ENCODE results near the gene NOXA1. TPM values are rescaled to one million over a fixed set of nuclear protein-coding genes. Genes with fewer than 3 reads are reported as not detected.

The NOXA1 gene
- total and polyA plus RNA-seq, 7 experiments from 2014 or later: 0.73 to 11.1 (median 5.1) TPM

DNA sequence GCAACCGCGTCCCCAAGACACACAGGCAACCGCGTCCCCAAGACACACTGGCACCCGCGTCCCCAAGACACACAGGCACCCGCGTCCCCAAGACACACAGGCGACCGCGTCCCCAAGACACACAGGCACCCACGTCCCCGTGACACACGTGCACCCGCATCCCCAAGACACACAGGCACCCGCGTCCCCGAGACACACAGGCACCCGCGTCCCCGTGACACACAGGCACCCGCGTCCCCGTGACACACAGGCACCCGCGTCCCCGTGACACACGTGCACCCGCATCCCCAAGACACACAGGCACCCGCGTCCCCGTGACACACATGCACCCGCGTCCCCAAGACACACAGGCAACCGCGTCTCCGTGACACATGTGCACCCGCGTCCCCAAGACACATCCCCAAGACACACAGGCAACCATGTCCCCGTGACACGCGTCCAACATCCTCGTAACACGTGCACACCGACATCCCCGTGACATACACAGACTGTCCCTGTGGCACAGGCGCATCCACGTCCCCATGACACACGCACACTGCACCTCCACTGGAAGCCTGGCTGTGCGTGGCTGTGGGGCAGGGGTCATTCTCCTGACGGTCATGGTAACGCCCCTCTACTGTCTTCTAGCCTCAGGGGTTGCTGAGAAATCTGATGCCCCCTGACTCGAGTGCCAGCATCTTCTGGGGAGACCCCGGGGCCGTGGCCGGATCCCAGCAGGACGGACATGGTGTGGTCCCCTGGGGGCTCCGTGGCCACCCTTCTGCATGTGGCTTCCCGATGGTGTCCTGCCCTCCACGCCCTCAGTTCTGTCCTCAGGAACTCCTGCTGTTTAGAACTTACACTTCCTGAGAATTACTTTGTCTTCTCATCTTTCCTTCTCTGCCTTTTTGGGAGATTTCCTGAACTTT is 24.4 kb upstream of the NOXA1 start:
- CTCF ChIA-PET: no interaction called here
- Mint-ChIP-seq H3K36me3 (peaks cover 0 to 36% (median 12%) of the 10 kb centered on the region in 5 donors), H3K27ac (peak overlapping the region in 2 of 9 donors; percentile 13 to 39), H3K9me3 (peaks cover 0 to 6% (median 0%) of the 10 kb centered on the region in 11 donors), H3K4me3 (no peak overlapping the region), H3K4me1 (peaks cover 3 to 11% (median 5%) of the 10 kb centered on the region in 7 donors), H3K27me3 (no peaks in the 10 kb centered on the region)
- Histone ChIP-seq H3K9me3 (ENCODE audit: control insufficient read depth in 2 of 3, low read length in 3 of 3) (no peaks in the 10 kb centered on the region), H3K4me3 (ENCODE audit: low read length) (no peak overlapping the region), H3K27me3 (ENCODE audit: control insufficient read depth in 2 of 2, insufficient read depth in 2 of 2, low read length in 2 of 2) (no peaks in the 10 kb centered on the region), H3K4me1 (ENCODE audit: control insufficient read depth in 2 of 2, insufficient read depth in 2 of 2, low read length in 2 of 2) (no peaks in the 10 kb centered on the region), H3K27ac (ENCODE audit: low read depth, low read length) (no peak overlapping the region), H3K36me3 (ENCODE audit: control insufficient read depth in 2 of 3, insufficient read depth in 3 of 3, low read length in 3 of 3) (no peaks in the 10 kb centered on the region)
- no peak for ATAC-seq
- DNase-seq: no peak
- intact Hi-C loops (cut with micrococcal nuclease): no loop called here
- POLR2A ChIA-PET: no interaction called here

- intact Hi-C loops (cut with micrococcal nuclease): no loop called here
- no peaks in the 10 kb centered on the region for H3K27me3 ChIP-seq (ENCODE audit: control insufficient read depth in 2 of 2, insufficient read depth in 2 of 2, low read length in 2 of 2)
- Mint-ChIP-seq H3K27me3 (peaks cover 0 to 4% (median 0%) of the 10 kb centered on the region in 5 donors), H3K4me3 (no peak overlapping the region), H3K36me3 (peaks cover 0 to 29% (median 7%) of the 10 kb centered on the region in 5 donors), H3K4me1 (peaks cover 0 to 19% (median 7%) of the 10 kb centered on the region in 7 donors), H3K27ac (peak overlapping the region in 1 of 9 donors; percentile 17), H3K9me3 (peaks cover 0 to 2% (median 0%) of the 10 kb centered on the region in 11 donors)
- ATAC-seq: no peak
- no peak overlapping the region for H3K4me3 ChIP-seq (ENCODE audit: low read length)
- no peaks in the 10 kb centered on the region for H3K36me3 ChIP-seq (ENCODE audit: control insufficient read depth in 2 of 3, insufficient read depth in 3 of 3, low read length in 3 of 3)
- no peaks in the 10 kb centered on the region for H3K9me3 ChIP-seq (ENCODE audit: control insufficient read depth in 2 of 3, low read length in 3 of 3)
- DNase-seq: no peak
- ChIA-PET POLR2A (no interaction called here), CTCF (no interaction called here)
- peaks cover 0 to 3% of the 10 kb centered on the region in 2 donors for H3K4me1 ChIP-seq (ENCODE audit: control insufficient read depth in 2 of 2, insufficient read depth in 2 of 2, low read length in 2 of 2)
- H3K27ac ChIP-seq (ENCODE audit: low read depth, low read length): no peak overlapping the region
Measured at GRCh38 chr9:137402746-137403145, 20.4 kb upstream of the NOXA1 start.

- H3K4me3 ChIP-seq (ENCODE audit: low read length): no peak overlapping the region
- no peaks in the 10 kb centered on the region for H3K36me3 ChIP-seq (ENCODE audit: control insufficient read depth in 2 of 3, insufficient read depth in 3 of 3, low read length in 3 of 3)
- no peak overlapping the region for H3K27ac Mint-ChIP-seq
- peaks cover 0 to 2% (median 0%) of the 10 kb centered on the region in 11 donors for H3K9me3 Mint-ChIP-seq
- H3K27me3 ChIP-seq (ENCODE audit: control insufficient read depth in 2 of 2, insufficient read depth in 2 of 2, low read length in 2 of 2): no peaks in the 10 kb centered on the region
- H3K27me3 Mint-ChIP-seq: peaks cover 0 to 4% (median 0%) of the 10 kb centered on the region in 5 donors
- ChIA-PET POLR2A (no interaction called here), CTCF (no interaction called here)
- H3K4me3 Mint-ChIP-seq: no peak overlapping the region
- H3K4me1 Mint-ChIP-seq: peaks cover 0 to 19% (median 5%) of the 10 kb centered on the region in 7 donors
- peaks cover 0 to 3% of the 10 kb centered on the region in 2 donors for H3K4me1 ChIP-seq (ENCODE audit: control insufficient read depth in 2 of 2, insufficient read depth in 2 of 2, low read length in 2 of 2)
- peaks cover 0 to 24% (median 7%) of the 10 kb centered on the region in 5 donors for H3K36me3 Mint-ChIP-seq
- intact Hi-C loops (cut with micrococcal nuclease): no loop called here
- DNase-seq (no peak), ATAC-seq (no peak)
- H3K27ac ChIP-seq (ENCODE audit: low read depth, low read length): no peak overlapping the region
- H3K9me3 ChIP-seq (ENCODE audit: control insufficient read depth in 2 of 3, low read length in 3 of 3): no peaks in the 10 kb centered on the region
Measured at GRCh38 chr9:137403269-137403668, 19.9 kb upstream of the NOXA1 start.

- Mint-ChIP-seq H3K36me3 (peaks cover 0 to 16% (median 7%) of the 10 kb centered on the region in 5 donors), H3K27ac (no peak overlapping the region), H3K4me1 (peaks cover 0 to 13% (median 6%) of the 10 kb centered on the region in 7 donors), H3K4me3 (peak overlapping the region in 1 of 10 donors; percentile 76), H3K27me3 (peaks cover 0 to 4% (median 0%) of the 10 kb centered on the region in 5 donors), H3K9me3 (no peaks in the 10 kb centered on the region)
- H3K4me3 ChIP-seq (ENCODE audit: low read length): no peak overlapping the region
- H3K9me3 ChIP-seq (ENCODE audit: control insufficient read depth in 2 of 3, low read length in 3 of 3): no peaks in the 10 kb centered on the region
- no peaks in the 10 kb centered on the region for H3K36me3 ChIP-seq (ENCODE audit: control insufficient read depth in 2 of 3, insufficient read depth in 3 of 3, low read length in 3 of 3)
- no peak overlapping the region for H3K27ac ChIP-seq (ENCODE audit: low read depth, low read length)
- ChIA-PET CTCF (no interaction called here), POLR2A (no interaction called here)
- ATAC-seq (no peak), DNase-seq (no peak)
- H3K27me3 ChIP-seq (ENCODE audit: control insufficient read depth in 2 of 2, insufficient read depth in 2 of 2, low read length in 2 of 2): no peaks in the 10 kb centered on the region
- intact Hi-C loops (cut with micrococcal nuclease): no loop called here
- H3K4me1 ChIP-seq (ENCODE audit: control insufficient read depth in 2 of 2, insufficient read depth in 2 of 2, low read length in 2 of 2): peaks cover 0 to 3% of the 10 kb centered on the region in 2 donors
Measured at GRCh38 chr9:137404961-137405567, 18.1 kb upstream of the NOXA1 start.

DNA sequence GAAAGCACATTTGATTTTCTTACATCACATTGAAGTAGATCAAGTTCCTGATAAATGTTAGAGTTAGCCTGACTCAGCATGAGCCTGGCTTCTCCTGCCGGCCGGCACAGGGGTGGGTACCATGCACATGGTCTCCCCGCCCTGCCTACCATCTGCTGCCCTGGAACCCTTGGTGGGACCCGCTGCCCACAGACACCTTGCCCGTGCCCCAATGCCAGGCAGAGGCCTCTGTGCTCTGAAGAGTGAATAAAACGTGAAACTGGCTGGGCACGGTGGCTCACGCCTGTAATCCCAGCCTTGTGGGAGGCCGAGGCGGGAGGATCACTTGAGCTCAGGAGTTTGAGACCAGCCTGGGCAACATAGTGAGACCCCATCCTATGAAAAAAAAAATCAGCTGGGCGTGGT is 17.5 kb upstream of the NOXA1 start:
- POLR2A ChIA-PET: no interaction called here
- Histone ChIP-seq H3K4me1 (ENCODE audit: control insufficient read depth in 2 of 2, insufficient read depth in 2 of 2, low read length in 2 of 2) (peaks cover under 1 to 3% of the 10 kb centered on the region in 2 donors), H3K9me3 (ENCODE audit: control insufficient read depth in 2 of 3, low read length in 3 of 3) (no peaks in the 10 kb centered on the region), H3K36me3 (ENCODE audit: control insufficient read depth in 2 of 3, insufficient read depth in 3 of 3, low read length in 3 of 3) (no peaks in the 10 kb centered on the region), H3K27ac (ENCODE audit: low read depth, low read length) (no peak overlapping the region), H3K4me3 (ENCODE audit: low read length) (no peak overlapping the region), H3K27me3 (ENCODE audit: control insufficient read depth in 2 of 2, insufficient read depth in 2 of 2, low read length in 2 of 2) (no peaks in the 10 kb centered on the region)
- CTCF ChIA-PET: no interaction called here
- ATAC-seq (no peak), DNase-seq (no peak)
- Mint-ChIP-seq H3K36me3 (peaks cover 0 to 12% (median 7%) of the 10 kb centered on the region in 5 donors), H3K4me3 (peak overlapping the region in 5 of 10 donors; percentile 13 to 76 (median 45)), H3K9me3 (no peaks in the 10 kb centered on the region), H3K27ac (no peak overlapping the region), H3K27me3 (peaks cover 0 to 4% (median 0%) of the 10 kb centered on the region in 5 donors), H3K4me1 (peaks cover 0 to 13% (median 6%) of the 10 kb centered on the region in 7 donors)
- intact Hi-C loops (cut with micrococcal nuclease): loop anchor here in 1 of 2 donors (2.0 kb wide), 2 partner anchors 103 to 111 kb away; partner anchors contain the start of gene NRARP

DNA sequence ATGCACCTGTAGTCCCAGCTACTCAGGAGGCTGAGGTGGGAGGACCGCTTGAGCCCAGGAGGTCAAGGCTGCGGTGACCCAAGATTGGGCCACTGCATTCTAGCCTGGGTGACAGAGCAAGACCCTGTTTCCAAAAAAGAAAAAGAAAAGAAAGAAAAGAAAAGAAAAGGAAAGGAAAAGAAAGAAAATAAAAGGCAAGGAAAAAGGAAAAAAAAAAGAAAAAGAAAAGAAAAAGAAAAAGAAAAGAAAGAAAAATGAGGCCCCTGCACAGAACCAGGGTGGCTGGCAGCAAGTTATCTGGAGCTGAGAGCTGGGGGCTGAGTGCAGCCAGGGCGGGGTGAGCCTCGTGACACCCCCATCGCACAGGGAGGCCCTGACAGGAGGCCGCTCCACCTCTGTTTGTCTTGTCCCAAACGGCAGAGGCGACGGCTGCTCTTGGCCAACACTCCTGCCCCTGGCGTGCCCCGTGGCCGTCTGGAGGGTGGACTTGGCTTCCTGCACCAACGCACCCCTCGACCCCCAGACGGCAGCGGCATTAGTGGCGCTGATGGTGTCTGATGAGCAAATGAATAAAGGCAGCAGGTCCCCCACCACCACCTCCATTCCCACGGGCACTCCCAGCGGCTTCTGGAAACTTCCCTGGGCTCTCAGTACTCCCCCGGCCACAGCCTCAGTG is 17.0 kb upstream of the NOXA1 start:
- Histone ChIP-seq H3K27me3 (ENCODE audit: control insufficient read depth in 2 of 2, insufficient read depth in 2 of 2, low read length in 2 of 2) (no peaks in the 10 kb centered on the region), H3K4me1 (ENCODE audit: control insufficient read depth in 2 of 2, insufficient read depth in 2 of 2, low read length in 2 of 2) (peaks cover 3% of the 10 kb centered on the region in 2 donors), H3K36me3 (ENCODE audit: control insufficient read depth in 2 of 3, insufficient read depth in 3 of 3, low read length in 3 of 3) (no peaks in the 10 kb centered on the region), H3K9me3 (ENCODE audit: control insufficient read depth in 2 of 3, low read length in 3 of 3) (no peaks in the 10 kb centered on the region), H3K27ac (ENCODE audit: low read depth, low read length) (no peak overlapping the region), H3K4me3 (ENCODE audit: low read length) (no peak overlapping the region)
- Mint-ChIP-seq H3K36me3 (peaks cover 0 to 12% (median 7%) of the 10 kb centered on the region in 5 donors), H3K4me3 (peak overlapping the region in 6 of 10 donors; percentile 13 to 76 (median 39)), H3K27me3 (peaks cover 0 to 4% (median 0%) of the 10 kb centered on the region in 5 donors), H3K27ac (no peak overlapping the region), H3K9me3 (no peaks in the 10 kb centered on the region), H3K4me1 (peaks cover 0 to 13% (median 6%) of the 10 kb centered on the region in 7 donors)
- ATAC-seq (no peak), DNase-seq (no peak)
- CTCF ChIA-PET: no interaction called here
- POLR2A ChIA-PET: no interaction called here
- intact Hi-C loops (cut with micrococcal nuclease): loop anchor here in 1 of 2 donors (2.0 kb wide), 2 partner anchors 103 to 111 kb away; partner anchors contain the start of gene NRARP

All from naive thymus-derived CD4-positive, alpha-beta T cell (primary cell).